ENCODE measurements around the gene SMG6.
"Not testable (repeated sequence)": the region's sequence is repeated elsewhere in the genome, so short reads cannot be mapped to it uniquely, and the experiment has no call there.

Gene SMG6

DNA sequence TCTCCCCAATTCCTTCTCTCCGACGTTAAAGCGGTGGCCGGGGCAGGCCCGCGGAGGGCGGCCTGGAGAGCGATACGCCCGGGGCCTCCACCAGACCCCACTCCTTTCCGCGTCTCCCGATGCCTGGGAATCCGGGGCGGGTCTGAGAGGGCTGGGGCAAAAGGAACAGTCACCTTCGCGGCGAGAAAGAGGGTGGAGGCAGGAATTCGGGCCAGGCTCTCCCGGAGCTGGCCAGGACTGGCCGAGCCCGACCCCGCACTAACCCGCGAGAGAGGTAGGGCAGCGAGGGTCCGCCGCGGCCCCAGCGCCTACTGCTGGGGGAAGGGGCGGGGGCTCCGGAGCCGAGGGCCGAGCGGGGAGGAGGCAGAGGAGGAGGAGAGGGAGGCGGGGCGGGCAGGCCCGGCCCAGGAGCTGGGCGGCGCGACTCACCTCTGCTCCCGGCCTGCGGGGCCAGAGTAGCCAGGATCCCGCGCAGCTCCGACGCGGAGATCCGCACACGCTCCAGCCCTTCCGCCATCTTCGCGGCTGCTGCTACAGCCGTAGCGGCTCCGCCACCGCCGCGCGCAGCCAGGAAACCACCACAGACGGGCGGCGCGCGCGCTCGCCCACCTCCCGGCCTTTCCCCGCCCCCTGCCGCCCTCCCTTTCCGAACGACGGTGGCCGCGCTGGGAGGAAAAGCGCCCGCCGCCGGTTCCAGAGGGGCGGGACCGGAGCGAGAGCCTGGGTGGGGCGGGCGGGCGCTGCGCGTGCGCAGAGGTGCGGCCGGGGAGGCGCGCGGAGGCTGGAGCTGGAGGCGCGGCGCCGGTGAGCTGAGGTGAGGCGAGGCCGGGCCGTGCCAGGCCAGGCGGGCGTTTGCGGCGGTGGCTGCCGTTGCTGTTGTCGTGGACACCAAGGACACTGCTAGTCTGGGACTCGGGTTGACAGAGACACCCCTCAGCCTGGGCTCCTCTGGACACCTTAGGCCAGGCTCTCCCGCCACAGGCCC is at the start of gene SMG6, which contains the start of gene SRR:
Gene SMG6, minus strand, starts transcription at position 582 of the 985 bp plus-strand sequence. Its CDS starts 65 bp downstream, at position 517.
Gene SRR, plus strand, starts transcription at position 747 of the 985 bp plus-strand sequence. CDS start 11,611 bp downstream, outside the sequence.
- peak; percentile 93 to 96 for DNase-seq

- DNase-seq: no peak
Measured at GRCh38 chr17:2351269-2351668, 47.7 kb upstream of the SMG6 start.

GRCh38 chr17:2347805-2348685 is 44.5 kb upstream of the SMG6 start:
- DNase-seq: no peak

- no peak for DNase-seq
Measured at GRCh38 chr17:2346475-2346874, 42.9 kb upstream of the SMG6 start.

DNA sequence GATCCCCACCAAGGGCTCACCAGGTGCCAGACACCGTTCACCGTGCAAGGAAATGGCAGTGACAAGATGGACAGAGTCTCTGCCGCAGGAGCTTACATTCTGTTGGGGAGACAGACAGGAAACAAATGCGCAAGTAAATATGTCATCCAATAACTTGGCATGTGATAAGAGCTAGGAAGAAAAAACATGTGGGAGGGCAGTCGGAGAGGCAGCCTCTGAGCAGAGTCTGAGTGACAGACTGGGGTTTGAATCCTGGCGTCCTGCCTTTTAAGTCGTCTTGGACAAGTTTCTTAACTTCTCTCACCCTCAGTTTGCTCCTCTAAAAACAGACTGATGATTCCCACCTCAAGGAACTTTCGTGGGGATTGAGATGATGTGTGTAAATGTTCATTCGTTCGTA is 40.9 kb upstream of the SMG6 start:
- DNase-seq: no peak

DNA sequence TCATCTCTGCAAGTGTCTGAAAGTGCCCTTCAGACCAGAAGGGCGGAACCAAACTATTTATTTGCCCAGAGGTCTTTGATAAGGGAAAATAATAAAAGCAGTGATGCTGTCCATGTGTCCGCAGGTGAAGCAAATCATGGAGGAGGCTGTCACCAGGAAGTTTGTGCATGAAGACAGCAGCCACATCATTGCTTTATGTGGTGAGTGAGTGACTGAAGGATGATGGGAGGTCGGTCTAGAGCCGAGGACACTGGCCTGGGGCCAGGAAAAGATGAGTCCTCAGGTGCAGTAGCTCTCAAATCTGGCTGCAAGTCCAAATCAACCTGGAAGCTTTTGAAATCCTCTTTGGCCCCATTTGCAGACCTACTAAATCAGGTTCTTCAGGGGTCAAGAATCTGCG is 39.8 kb upstream of the SMG6 start:
- no peak for DNase-seq

DNA sequence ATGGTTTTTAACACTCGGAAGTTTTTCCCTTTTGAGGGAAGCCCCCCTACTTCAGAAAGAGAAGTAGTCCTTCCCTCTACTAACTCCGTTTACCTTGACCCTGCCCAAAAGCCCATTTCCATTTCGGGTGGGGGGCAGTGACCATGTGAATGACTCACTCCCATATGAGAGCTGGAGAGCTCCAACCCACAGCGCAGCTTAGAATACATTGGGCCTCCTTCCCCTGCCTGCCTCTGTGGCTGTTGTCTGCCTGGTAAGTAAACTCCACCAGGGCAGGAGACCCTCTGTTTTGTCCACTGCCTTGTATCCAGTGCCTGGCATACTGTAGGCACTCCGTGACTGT is 34.7 kb upstream of the SMG6 start:
- DNase-seq: no peak

GRCh38 chr17:2337544-2338314 is 34.1 kb upstream of the SMG6 start:
- DNase-seq: peak; percentile 45 to 60

GRCh38 chr17:2336852-2337543 is 33.4 kb upstream of the SMG6 start, which contains the start of gene SGSM2:
Gene SGSM2, plus strand, starts transcription at chr17:2337501. Its CDS starts 188 bp downstream, at chr17:2337689.
- peak; percentile 71 to 78 for DNase-seq

GRCh38 chr17:2336215-2336851 is 32.7 kb upstream of the SMG6 start, which contains the start of gene TSR1:
Gene TSR1, minus strand, starts transcription at chr17:2336457. Its CDS starts 30 bp downstream, at chr17:2336427.
- peak; percentile 83 to 85 for DNase-seq

- no peak for DNase-seq
Measured at GRCh38 chr17:2335726-2336214, 32.2 kb upstream of the SMG6 start.

DNA sequence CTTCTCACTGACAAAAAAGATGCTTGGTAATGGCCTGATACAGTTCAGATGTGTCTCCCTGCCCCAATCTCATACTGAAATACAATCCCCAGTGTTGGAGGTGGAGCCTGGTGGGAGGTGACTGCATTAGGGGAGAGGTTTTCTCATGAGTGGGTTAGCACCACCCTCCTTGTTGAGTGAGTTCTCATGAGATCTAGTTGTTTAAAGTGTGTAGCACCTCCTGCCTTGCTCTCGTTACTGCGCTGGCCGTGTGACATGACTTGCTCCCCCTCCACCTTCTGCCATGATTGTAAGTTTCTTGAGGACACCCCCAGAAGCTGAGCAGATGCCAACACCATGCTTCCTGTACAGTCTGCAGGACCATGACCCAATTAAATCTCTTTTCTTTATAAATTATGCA is 27.7 kb upstream of the SMG6 start:
- DNase-seq: no peak

DNA sequence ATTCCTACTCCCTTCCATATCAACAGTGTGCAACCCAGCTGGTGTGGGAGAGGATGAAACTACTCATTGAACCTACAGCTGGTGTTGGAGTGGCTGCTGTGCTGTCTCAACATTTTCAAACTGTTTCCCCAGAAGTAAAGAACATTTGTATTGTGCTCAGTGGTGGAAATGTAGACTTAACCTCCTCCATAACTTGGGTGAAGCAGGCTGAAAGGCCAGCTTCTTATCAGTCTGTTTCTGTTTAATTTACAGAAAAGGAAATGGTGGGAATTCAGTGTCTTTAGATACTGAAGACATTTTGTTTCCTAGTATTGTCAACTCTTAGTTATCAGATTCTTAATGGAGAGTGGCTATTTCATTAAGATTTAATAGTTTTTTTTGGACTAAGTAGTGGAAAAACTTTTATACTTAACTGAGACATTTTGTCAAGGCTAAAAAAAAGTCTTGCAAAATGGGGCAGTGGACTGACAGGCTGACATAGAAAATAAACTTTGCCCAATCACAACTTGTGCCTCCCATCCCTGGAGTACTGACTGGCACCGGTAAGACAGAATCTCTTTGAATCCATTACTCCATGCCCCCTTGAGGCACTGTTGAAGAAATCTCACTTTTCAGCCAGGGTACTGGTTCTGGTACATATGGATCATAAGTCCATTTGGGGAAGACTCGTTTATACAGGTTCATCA is 20.2 kb upstream of the SMG6 start:
- DNase-seq: no peak

DNA sequence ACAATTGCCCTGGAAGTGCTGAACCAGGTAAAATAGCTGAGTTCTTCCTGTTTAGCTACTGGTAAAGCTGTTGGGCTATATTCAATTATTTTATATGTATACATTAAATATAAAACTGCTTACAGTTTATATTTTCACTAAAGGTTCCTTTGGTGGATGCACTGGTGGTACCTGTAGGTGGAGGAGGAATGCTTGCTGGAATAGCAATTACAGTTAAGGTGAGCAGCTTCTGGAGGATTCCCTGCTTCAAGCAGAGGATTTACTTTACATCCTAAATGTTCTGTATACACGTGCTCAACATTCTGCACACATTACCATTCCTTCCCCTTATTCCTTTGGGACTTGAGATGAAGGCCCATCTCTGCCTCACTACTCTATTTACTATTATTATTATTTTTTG is 17.8 kb upstream of the SMG6 start:
- DNase-seq: no peak

- no peak for DNase-seq
Measured at GRCh38 chr17:2319051-2319450, 15.5 kb upstream of the SMG6 start.

GRCh38 chr17:2317796-2318195 is 14.2 kb upstream of the SMG6 start:
- DNase-seq: no peak

GRCh38 chr17:2316916-2317205 is 13.3 kb upstream of the SMG6 start:
- DNase-seq: not testable (repeated sequence)

GRCh38 chr17:2312736-2313135 is 9.2 kb upstream of the SMG6 start:
- DNase-seq: no peak

DNA sequence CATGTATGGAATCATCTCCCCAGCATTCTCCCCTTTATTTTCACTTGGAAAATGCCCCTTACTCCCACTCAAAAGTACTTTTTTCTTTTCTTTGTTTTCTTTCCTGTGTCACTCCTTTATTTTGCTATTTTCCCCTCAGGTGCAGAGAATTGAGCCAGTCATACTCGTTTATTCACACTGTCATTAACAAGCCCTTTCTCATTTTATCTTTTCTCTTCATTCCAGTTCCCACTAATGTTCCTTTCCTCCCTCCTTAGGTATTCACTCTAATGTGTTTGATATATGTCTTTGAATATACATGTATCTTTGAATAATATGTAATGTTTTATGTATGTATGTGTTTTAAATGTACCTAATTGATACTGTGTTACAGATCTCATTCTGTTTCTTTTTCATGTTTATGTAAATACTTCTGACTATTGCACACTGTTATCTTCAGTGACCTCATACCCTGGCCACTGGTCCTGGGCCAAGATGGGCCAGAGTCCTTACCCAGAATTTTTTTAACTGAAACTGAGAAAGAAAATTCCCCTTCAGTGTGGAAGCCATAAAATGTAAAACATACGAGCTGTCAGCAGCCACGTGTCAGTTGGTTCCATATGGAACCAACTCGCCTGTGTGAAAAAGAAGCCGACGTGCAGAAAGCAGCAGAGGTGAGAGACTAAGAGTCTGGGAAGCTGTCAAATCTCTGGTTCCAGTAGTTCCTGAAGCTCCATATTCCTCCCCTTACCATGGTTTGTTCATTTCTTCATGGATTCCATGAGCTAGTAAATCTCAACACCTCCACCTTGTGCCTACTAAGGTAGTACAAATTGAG is 6.0 kb upstream of the SMG6 start:
- no peak for DNase-seq

DNA sequence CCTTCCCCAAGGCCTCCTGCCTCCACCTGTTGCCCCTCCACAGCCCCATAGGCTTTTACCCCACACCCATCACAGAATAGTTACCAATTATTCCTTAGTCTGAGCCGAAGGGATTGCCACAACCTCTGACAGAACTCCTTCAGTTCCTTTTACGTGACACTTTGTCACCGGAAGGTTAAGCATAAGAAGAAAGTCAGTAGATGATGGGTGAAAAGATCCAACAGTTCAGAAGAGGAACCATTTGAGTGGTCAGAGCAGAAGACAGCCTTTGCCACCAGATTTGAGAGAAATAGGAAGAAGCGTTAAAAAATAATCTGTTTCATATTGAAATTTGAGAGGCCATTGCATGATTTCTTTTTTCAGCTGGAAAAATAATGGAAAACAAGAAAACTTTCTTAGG is 1.3 kb upstream of the SMG6 start:
- no peak for DNase-seq
